ENCODE data around the gene NEAT1. TPM values are rescaled to one million over a fixed set of nuclear protein-coding genes. Genes with fewer than 3 reads are reported as not detected.

The NEAT1 gene
- total RNA-seq, 1 donor from 2014 or later = 43.4 TPM

DNA sequence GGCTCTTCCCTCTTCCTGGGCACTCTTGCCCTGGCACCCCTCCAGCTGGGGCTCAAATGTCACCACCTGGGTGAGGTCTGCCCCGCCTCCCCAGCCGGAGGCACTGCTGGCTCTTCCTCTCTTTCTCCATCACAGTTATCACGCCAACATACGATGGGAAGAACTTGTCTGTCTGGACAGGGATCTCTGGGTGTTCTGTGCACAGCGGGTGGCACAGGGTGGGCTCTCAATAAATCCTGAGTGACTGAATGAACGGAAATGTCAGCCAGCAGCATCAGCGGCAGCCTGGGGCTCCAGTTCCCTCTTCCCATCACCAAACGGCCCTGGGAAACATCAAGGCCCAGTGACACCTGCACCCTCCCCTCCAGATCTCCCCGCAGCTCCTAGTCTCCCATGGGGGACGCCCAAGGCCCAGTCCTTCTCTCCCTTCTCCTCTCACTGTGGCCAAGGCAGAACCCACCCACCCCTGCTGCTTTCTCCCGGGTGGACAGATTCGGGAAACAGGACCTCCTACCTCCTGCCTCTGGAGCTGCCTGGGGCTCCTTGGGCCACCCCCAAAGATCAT lies 39.7 kb upstream of the NEAT1 start:
- Mint-ChIP-seq H3K4me1 (ENCODE audit: unreplicated experiment) (peaks cover 29% of the 10 kb centered on the region), H3K27me3 (ENCODE audit: unreplicated experiment) (peaks cover 6% of the 10 kb centered on the region), H3K4me3 (ENCODE audit: unreplicated experiment) (peak overlapping the region; percentile 57), H3K27ac (ENCODE audit: unreplicated experiment) (peak overlapping the region; percentile 87), H3K36me3 (ENCODE audit: low read depth, unreplicated experiment) (no peaks in the 10 kb centered on the region), H3K9me3 (ENCODE audit: unreplicated experiment) (no peaks in the 10 kb centered on the region)
- DNase-seq (ENCODE audit: low spot score) = no peak
- TF ChIP-seq, protein P1, sequence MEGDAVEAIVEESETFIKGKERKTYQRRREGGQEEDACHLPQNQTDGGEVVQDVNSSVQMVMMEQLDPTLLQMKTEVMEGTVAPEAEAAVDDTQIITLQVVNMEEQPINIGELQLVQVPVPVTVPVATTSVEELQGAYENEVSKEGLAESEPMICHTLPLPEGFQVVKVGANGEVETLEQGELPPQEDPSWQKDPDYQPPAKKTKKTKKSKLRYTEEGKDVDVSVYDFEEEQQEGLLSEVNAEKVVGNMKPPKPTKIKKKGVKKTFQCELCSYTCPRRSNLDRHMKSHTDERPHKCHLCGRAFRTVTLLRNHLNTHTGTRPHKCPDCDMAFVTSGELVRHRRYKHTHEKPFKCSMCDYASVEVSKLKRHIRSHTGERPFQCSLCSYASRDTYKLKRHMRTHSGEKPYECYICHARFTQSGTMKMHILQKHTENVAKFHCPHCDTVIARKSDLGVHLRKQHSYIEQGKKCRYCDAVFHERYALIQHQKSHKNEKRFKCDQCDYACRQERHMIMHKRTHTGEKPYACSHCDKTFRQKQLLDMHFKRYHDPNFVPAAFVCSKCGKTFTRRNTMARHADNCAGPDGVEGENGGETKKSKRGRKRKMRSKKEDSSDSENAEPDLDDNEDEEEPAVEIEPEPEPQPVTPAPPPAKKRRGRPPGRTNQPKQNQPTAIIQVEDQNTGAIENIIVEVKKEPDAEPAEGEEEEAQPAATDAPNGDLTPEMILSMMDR (IDR thresholded peaks at IDR 0.05; ENCODE audit: unreplicated experiment) = no peak

DNA sequence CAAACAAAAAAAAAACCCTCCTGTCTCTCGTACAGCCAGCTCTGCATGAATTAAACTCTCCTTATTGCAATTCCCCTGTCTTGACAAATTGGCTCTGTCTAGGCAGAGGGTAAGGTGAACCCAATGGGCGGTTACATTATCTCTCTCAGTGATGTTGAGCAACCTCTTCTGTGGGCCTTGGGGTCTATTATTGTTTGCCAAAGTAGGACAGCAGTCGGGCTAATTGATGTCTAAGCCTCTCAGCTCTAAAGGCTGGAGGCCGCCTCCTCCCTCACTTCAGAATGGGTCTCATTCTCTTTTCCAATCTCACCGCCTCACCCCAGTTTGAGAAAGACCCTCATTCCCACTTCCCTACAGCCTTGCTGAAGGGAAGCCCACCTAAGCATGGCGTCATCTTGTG lies 38.8 kb upstream of the NEAT1 start:
- no peaks in the 10 kb centered on the region for H3K9me3 Mint-ChIP-seq (ENCODE audit: unreplicated experiment)
- H3K4me1 Mint-ChIP-seq (ENCODE audit: unreplicated experiment) = peaks cover 32% of the 10 kb centered on the region
- TF ChIP-seq, protein P1 (IDR thresholded peaks at IDR 0.05; ENCODE audit: unreplicated experiment) = no peak
- peak overlapping the region; percentile 5 for H3K27ac Mint-ChIP-seq (ENCODE audit: unreplicated experiment)
- no peaks in the 10 kb centered on the region for H3K36me3 Mint-ChIP-seq (ENCODE audit: low read depth, unreplicated experiment)
- H3K27me3 Mint-ChIP-seq (ENCODE audit: unreplicated experiment) = peaks cover 8% of the 10 kb centered on the region
- DNase-seq (ENCODE audit: low spot score) = no peak
- no peak overlapping the region for H3K4me3 Mint-ChIP-seq (ENCODE audit: unreplicated experiment)

DNA sequence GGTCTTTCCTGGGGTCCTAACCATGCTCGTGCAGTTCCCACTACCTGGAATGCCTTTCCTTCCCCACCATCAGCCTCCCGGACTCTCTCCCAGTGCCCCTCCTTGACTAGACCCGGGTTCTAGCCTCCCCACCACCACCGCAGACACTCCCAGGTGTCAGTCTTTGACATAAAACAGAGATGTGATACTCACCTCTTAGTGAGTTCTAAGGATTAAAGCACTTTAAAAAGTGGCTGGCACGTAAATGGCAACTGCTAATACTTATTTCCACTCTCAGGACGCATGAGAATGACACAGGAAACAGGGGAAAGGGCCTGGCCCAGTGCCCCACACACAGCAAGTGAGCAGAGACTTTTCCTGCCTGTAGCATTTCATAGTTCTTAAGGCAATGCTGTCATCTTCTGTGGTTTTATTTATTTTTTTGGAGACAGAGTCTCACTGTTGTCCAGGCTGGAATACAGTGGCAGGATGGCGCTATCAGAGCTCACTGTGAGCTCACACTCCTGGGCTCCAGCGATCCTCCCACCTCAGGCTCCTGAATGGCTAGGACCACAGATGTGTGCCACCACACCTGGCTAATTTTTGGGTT lies 38.2 kb upstream of the NEAT1 start:
- no peaks in the 10 kb centered on the region for H3K9me3 Mint-ChIP-seq (ENCODE audit: unreplicated experiment)
- DNase-seq (ENCODE audit: low spot score) = no peak
- H3K27me3 Mint-ChIP-seq (ENCODE audit: unreplicated experiment) = peaks cover 9% of the 10 kb centered on the region
- no peaks in the 10 kb centered on the region for H3K36me3 Mint-ChIP-seq (ENCODE audit: low read depth, unreplicated experiment)
- TF ChIP-seq, protein P1 (IDR thresholded peaks at IDR 0.05; ENCODE audit: unreplicated experiment) = no peak
- peak overlapping the region; percentile 44 for H3K27ac Mint-ChIP-seq (ENCODE audit: unreplicated experiment)
- no peak overlapping the region for H3K4me3 Mint-ChIP-seq (ENCODE audit: unreplicated experiment)
- H3K4me1 Mint-ChIP-seq (ENCODE audit: unreplicated experiment) = peaks cover 38% of the 10 kb centered on the region

DNA sequence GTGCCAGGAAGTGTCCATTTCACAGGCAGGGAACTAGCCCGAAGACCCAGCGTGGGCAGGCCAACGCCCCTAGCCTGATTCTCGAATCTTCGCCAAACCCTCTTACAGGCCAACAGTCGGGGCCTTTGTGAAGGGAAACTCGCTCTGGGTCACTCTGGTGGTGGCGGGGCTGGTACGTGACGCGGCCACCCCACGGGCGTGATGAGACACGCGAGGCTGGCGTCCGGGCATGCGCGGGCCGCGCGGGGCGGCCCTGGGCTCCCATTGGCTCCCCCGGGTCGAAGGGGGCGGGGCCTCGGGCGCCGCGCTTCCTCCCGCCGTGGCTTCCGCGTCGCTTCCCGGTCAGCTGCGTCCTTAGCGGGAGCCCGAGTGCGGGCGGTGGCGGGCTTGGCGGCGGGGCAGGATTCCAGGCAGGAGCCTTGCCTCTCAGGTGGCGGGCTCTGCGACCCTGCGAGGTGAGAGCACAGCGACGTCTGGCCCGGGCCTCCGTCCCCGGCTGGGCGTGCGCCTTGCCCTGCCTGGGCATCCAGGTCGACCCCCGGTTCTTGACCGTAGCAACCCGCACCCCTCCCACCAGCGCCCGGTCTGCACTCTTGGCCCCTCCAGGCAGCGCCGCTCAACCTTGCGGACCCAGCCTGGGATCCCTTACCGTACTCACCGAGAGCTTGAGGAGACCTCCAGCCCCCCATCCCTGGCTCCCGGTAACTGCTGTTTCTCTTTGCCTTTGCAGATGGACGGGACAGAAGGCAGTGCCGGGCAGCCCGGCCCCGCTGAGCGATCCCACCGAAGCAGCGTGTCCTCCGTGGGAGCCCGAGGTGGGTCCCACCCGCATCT lies 36.1 kb upstream of the NEAT1 start, which contains the start of gene FRMD8:
FRMD8 (plus strand) TSS at position 331 of the 834 bp plus-strand sequence; CDS start at position 731, 400 bp downstream.
- Mint-ChIP-seq H3K27me3 (ENCODE audit: unreplicated experiment) (peaks cover 9% of the 10 kb centered on the region), H3K4me3 (ENCODE audit: unreplicated experiment) (peak within 1 kb of the TSS; percentile 94), H3K27ac (ENCODE audit: unreplicated experiment) (no peak within 1 kb of the TSS), H3K4me1 (ENCODE audit: unreplicated experiment) (peaks cover 55% of the 10 kb centered on the region), H3K9me3 (ENCODE audit: unreplicated experiment) (no peaks in the 10 kb centered on the region), H3K36me3 (ENCODE audit: low read depth, unreplicated experiment) (no peaks in the 10 kb centered on the region)
- DNase-seq (ENCODE audit: low spot score) = peak; percentile 86
- TF ChIP-seq, protein P1 (IDR thresholded peaks at IDR 0.05; ENCODE audit: unreplicated experiment) = no peak

All from endothelial cell (in vitro differentiated cells).